GM19372 (cell line): ENCODE results near the gene MAGI1.

Experiments used
- ATAC-seq: cut with Tn5 transposase; IDR thresholded peaks from one replicate; pipeline ENCODE4 v1.9.1; 2021; ENCODE audit warnings: mild to moderate bottlenecking, low read depth, moderate library complexity; ENCODE audit not compliant: unreplicated experiment

The MAGI1 gene

GRCh38 chr3:66015841-66016240 lies 22.9 kb downstream of the MAGI1 start:
- no peak for ATAC-seq

- ATAC-seq = no peak
Observed at GRCh38 chr3:66014651-66015050, 24.1 kb downstream of the MAGI1 start.

GRCh38 chr3:66014056-66014455 lies 24.7 kb downstream of the MAGI1 start:
- no peak for ATAC-seq

- no peak for ATAC-seq
Observed at GRCh38 chr3:66012711-66013110, 26.0 kb downstream of the MAGI1 start.

- ATAC-seq = no peak
Observed at GRCh38 chr3:66010739-66011655, 27.7 kb downstream of the MAGI1 start.

GRCh38 chr3:66010348-66010738 lies 28.4 kb downstream of the MAGI1 start:
- no peak for ATAC-seq

GRCh38 chr3:66004244-66004643 lies 34.5 kb downstream of the MAGI1 start:
- no peak for ATAC-seq

GRCh38 chr3:66001626-66002025 lies 37.1 kb downstream of the MAGI1 start:
- ATAC-seq = no peak

GRCh38 chr3:66000506-66000905 lies 38.2 kb downstream of the MAGI1 start:
- ATAC-seq = no peak

- ATAC-seq = no peak
Observed at GRCh38 chr3:65999606-66000005, 39.1 kb downstream of the MAGI1 start.

GRCh38 chr3:65996589-65996988 lies 42.1 kb downstream of the MAGI1 start:
- no peak for ATAC-seq

GRCh38 chr3:65995515-65995914 lies 43.2 kb downstream of the MAGI1 start:
- no peak for ATAC-seq

- no peak for ATAC-seq
Observed at GRCh38 chr3:65995030-65995429, 43.7 kb downstream of the MAGI1 start.

GRCh38 chr3:65993134-65993900 lies 45.4 kb downstream of the MAGI1 start:
- no peak for ATAC-seq

- ATAC-seq = no peak
Observed at GRCh38 chr3:65992106-65992505, 46.6 kb downstream of the MAGI1 start.

- no peak for ATAC-seq
Observed at GRCh38 chr3:65988411-65989180, 50.1 kb downstream of the MAGI1 start.

- ATAC-seq = no peak
Observed at GRCh38 chr3:65986285-65986684, 52.4 kb downstream of the MAGI1 start.

- no peak for ATAC-seq
Observed at GRCh38 chr3:65984975-65985374, 53.7 kb downstream of the MAGI1 start.

- ATAC-seq = no peak
Observed at GRCh38 chr3:65983100-65983499, 55.6 kb downstream of the MAGI1 start.

GRCh38 chr3:65979731-65980130 lies 59.0 kb downstream of the MAGI1 start:
- no peak for ATAC-seq

GRCh38 chr3:65979162-65979561 lies 59.6 kb downstream of the MAGI1 start:
- no peak for ATAC-seq
